Stimulated activated CD8-positive, alpha-beta memory T cell treated with anti-CD3 and anti-CD28 coated beads, Interleukin-4, amount 100 ng/mL, for 48 hours (primary cell): ENCODE results near the gene ANKRD28.
"Not testable (repeated sequence)": the region's sequence is repeated elsewhere in the genome, so short reads cannot be mapped to it uniquely, and the experiment has no call there.

ENCODE experiments used
- DNase-seq: peaks from one replicate; pipeline ENCODE4 v3.0.0-alpha.2; 2020

The ANKRD28 gene

GRCh38 chr3:15633159-15633558 lies 164.6 kb downstream of the ANKRD28 start:
- no peak for DNase-seq

DNA sequence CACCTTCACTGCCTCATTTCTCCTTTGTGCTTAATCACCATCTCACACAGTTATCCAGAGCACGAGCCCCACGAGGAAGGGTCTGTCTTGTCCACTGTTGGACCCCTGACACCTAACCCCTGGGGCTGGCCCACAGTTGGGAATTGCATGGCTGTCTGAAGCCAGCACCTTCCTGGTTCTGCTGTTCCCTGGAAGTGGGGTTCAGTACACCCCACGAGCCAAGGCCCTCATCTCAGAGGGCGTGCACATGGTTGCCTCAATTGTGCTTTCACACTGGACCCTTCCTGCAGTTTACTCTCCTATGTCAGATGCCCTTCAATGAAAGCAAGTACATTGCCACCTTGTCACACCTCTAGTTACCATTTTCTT lies 165.6 kb downstream of the ANKRD28 start:
- DNase-seq = no peak

DNA sequence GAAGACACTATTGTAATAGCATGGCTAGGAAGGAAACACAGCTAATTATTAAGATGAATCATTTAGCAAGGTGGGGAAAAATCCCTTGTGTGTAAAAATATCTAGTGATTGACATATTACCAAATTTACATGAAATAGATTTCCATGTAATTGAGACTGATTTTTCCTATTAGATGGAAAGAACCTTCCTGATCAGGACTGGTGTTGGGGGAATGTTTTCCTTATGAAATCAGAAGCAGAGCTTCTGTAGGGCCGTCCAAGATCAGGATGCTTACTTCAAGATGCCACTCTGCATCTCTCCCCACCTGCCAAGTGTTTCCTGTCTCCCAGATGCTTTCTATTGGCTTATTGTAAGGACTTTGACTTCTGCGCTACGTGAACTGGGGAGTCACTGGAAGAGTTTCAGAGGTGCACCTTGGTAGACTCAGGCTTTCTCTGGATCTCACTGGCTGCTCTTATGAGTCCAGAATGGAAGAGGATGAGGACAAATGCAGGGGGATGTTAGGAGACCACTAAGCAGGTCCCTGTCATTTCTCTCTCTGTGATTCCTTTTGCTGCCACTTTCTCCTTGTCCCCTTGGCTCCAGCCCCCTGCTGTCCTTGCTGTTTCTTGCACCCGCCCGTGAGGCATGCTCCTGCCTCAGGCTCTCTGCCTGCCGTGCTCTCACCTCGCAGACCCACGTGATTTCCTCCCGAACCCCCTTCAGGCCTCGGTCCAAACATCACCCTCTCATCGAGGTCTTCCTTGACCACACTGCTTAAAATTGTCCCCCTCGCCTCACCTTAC lies 166.2 kb downstream of the ANKRD28 start:
- DNase-seq = no peak

DNA sequence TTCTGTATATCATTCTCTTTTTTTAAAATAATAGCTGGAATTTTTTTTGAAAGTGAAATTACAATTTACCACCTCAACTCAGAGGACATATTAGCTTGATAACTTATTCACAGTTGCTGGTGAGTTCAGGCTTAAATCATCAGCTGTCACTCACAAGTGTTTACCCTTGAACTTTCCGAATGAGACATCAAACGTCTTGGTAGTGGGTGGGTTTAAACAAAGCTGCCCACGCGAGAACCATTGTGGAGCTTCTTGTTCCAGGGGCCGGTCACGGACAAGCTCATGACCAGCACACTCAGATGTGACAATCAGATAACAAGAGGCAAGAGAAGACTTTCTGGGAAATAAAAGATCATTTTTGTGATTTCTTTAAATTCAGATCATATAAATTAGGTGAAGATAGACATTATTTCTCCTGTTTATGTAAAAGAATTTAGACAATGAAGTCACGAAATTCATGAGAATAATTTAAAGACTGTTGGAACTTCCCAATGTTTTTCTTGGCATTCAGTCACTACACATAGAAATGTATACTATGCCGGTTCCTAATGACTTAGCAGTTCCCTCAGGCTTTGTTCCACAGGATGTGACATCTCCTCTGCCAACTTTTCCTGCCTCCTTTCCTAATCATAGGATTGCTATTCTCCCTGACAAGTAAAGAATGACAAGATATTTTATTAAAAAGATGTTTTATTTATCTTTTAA lies 167.0 kb downstream of the ANKRD28 start:
- no peak for DNase-seq

DNA sequence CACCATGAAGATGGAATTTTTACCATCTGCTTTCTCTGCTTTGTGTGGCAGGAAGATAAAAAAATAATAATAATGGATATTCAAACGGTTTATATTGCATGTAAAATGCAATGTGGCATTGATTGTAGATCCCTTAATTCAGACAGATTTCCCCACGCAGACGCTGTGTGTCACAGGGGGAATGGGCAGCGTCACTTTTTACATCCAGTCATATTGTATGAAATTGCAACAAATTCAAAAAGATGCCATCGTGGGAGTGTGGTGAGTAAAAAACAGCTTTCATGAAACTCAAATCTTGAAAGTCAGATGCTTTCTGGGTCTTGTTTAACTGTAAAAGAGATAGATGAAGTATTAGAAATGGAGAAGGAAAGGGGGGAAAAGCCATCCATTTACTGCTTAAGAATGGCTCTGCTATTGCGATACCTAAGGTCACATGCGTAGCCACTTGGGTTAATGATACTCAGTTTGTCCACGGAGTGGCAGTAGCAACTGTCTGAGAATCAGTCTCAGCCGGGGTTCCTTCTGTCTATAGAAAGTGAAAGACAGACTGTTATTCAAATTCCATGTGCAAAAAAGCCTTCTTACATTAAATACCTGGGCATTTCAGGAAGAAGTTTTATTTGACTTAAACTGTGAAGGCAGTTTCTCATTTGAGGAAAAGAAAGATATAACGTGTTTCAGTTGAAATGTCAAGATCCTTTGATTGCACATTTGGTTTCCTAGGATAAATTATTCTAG lies 167.8 kb downstream of the ANKRD28 start:
- peak; percentile 59 for DNase-seq

- DNase-seq = no peak
These were observed 168.8 kb downstream of the ANKRD28 start for GRCh38 chr3:15628967-15629366.

- no peak for DNase-seq
These were observed 174.0 kb downstream of the ANKRD28 start for GRCh38 chr3:15623535-15624440.

DNA sequence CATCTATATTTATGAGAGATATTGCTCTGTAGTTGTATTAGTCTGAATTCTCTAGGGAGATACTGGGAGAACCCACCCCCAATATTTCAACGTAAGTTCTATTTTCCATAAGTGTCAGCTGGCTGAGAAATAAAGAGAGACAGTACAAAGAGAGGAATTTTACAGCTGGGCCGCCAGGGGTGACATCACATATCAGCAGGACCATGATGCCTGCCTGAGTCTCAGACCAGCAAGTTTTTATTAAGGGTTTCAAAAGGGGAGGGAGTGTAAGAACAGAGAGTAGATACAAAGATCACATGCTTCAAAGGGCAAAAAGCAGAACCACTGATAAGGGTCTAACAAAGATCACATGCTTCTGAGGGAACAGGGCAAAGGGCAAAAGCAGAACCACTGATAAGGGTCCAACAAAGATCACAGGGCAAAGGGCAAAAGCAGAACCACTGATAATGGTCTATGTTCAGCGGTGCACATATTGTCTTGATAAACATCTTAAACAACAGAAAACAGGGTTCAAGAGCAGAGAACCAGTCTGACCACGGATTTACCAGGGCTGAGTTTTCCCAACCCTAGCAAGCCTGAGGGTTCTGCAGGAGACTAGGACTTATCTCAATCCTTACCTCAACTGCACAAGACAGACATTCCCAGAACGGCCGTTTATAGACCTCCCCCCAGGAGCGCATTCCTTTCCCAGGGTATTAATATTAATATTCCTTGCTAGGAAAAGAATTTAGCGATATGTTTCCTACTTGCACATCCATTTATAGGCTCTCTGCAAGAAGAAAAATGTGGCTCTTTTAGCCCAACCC lies 177.9 kb downstream of the ANKRD28 start:
- not testable (repeated sequence) for DNase-seq
